Panc1 (cell line): Measurements from ENCODE around the gene LRRC10B.

Experiments
- CTCF ChIP-seq: fragments of 450-650 bp; IDR thresholded peaks from 2 replicates; pipeline ENCODE4 v1.5.1; 2017; ENCODE audit warnings: mild to moderate bottlenecking
- REST ChIP-seq, 2 experiments: IDR thresholded peaks; 2 replicates each; pipeline ENCODE4 v1.6.1; 2011 to 2012; ENCODE audit warnings: low read depth in 2 of 2, control low read depth in 1 of 2, low read length in 1 of 2, mild to moderate bottlenecking in 1 of 2, moderate library complexity in 1 of 2; ENCODE audit not compliant: insufficient read depth in 1 of 2
- SIN3A ChIP-seq: IDR thresholded peaks from 2 replicates; pipeline ENCODE4 v1.6.1; 2012; ENCODE audit warnings: low read depth, mild to moderate bottlenecking, low read length, moderate library complexity, borderline replicate concordance; ENCODE audit not compliant: insufficient read depth
- TCF7L2 ChIP-seq: IDR thresholded peaks from 2 replicates; pipeline ENCODE4 v1.6.1; 2011; ENCODE audit warnings: mild to moderate bottlenecking, low read depth, low read length, inconsistent platforms

DNA sequence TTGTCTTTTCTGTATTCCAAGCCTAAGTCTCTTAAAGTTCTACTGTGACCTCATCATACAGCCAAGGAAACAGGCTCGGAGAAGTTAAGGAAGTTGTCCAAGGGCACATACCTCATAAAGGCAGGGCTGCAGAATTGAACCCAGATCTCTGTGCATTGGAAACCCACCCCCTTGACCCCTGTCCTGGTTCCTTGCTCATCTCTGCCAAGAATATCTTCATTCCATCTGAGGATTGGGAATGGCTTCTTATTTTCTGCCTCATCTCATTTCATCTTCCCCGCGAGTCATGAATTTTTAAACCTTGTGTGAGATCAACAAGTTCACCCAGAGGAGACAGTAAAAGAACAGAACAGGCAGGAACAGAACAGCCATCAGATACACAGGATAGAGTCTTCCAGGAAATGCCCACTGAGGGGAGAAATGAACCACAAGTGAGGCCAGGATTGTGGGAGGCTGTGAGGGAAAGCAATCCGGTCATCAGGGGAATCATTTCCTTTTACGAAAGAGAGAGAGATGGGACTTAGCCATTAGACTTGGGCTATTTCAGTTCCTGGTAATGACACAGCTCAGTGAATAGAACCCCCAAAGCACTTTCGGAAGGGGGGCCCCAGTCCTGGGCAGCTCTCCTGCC is 34.4 kb upstream of the LRRC10B start:
- TF ChIP-seq REST (IDR thresholded peaks at IDR 0.05; ENCODE audit: insufficient read depth in 1 of 2, low read depth in 2 of 2, low read length in 1 of 2) (no peak), CTCF (no peak), SIN3A (no peak), TCF7L2 (no peak)
